K562 (cell line): ENCODE data around the gene PRCC. TPM values are rescaled to one million over a fixed set of nuclear protein-coding genes. Genes with fewer than 3 reads are reported as not detected.
A peak's percentile ranks its signal among the peaks of the same experiment; 100 is the strongest.

ENCODE experiments used
- ATAC-seq: fragments of 200-7000 bp; cut with Tn5 transposase; 3 replicates; pipeline ENCODE4 v1.9.1; 2020; ENCODE audit warnings: moderate library complexity
- BruUV-seq: library from RNA; stranded (reverse); fragments of 400-500 nt; replicated peaks from 2 replicates; lab custom pipeline; 2021; lab: Mats Ljungman, UMichigan
- CTCF ChIA-PET: fragments of 300-600 bp; formaldehyde crosslinking; extraction: SDS; loops from one replicate; lab custom pipeline; 2021; ENCODE audit warnings: low intra/inter-chr PET ratio; lab: Yijun Ruan, JAX
- POLR2A ChIA-PET: fragments of 300-600, 350-650 bp; sonication (Branson Sonifier 250); formaldehyde crosslinking; extraction: SDS; loops from one replicate; lab custom pipeline; 2021; ENCODE audit warnings: antibody characterized with exemption, inconsistent platforms; lab: Yijun Ruan, JAX
- DNase-seq, 4 experiments: peaks; one replicate each; pipeline versions ENCODE4 v3.0.0 to v3.0.0-alpha.2; 2011 to 2018; ENCODE audit warnings: low spot score in 3 of 4, mixed read lengths in 3 of 4; ENCODE audit errors: extremely low read depth in 1 of 4
- FAIRE-seq: peaks from 2 replicates; lab custom pipeline; 2011; peaks lifted over from hg19 to GRCh38; lab: Jason Lieb, UNC
- H2AFZ ChIP-seq: 2 replicates; pipeline ENCODE4 v1.6.0; 2011; ENCODE audit warnings: low read depth, low read length, control low read depth, inconsistent platforms
- H3K27ac ChIP-seq: fragments of 200-600 bp; 3 replicates; pipeline ENCODE4 v1.8.0; 2011; ENCODE audit warnings: low read depth, mild to moderate bottlenecking, control low read depth, inconsistent platforms, low read length, moderate library complexity, mixed read lengths; ENCODE audit errors: extremely low read depth
- H3K27me3 ChIP-seq, 2 experiments: fragments of 300-600 bp in 1 of 2; 2 replicates in 1 of 2; 3 replicates in 1 of 2; pipeline versions ENCODE4 v1.6.0 to v1.8.0; 2011; ENCODE audit warnings: inconsistent platforms in 2 of 2, low read length in 2 of 2, mild to moderate bottlenecking in 1 of 2, mixed read lengths in 1 of 2, moderate library complexity in 1 of 2; ENCODE audit not compliant: control insufficient read depth in 2 of 2, insufficient read depth in 2 of 2
- H3K36me3 ChIP-seq: fragments of 300-600 bp; 3 replicates; pipeline ENCODE4 v1.8.0; 2011; ENCODE audit warnings: mild to moderate bottlenecking, low read length, inconsistent platforms; ENCODE audit not compliant: control insufficient read depth, insufficient read depth
- H3K4me1 ChIP-seq, 2 experiments: fragments of 200-600 bp in 1 of 2; replicated peaks in 1 of 2; 2 replicates in 1 of 2; 3 replicates in 1 of 2; pipeline versions ENCODE4 v1.5.1 to v1.8.0; 2011; ENCODE audit warnings: inconsistent platforms in 2 of 2, low read length in 2 of 2, mild to moderate bottlenecking in 1 of 2, mixed read lengths in 1 of 2, moderate library complexity in 1 of 2; ENCODE audit not compliant: control insufficient read depth in 2 of 2, insufficient read depth in 2 of 2
- H3K4me2 ChIP-seq: 2 replicates; pipeline ENCODE4 v1.6.1; 2011; ENCODE audit warnings: low read length, control low read depth, inconsistent platforms, mixed read lengths; ENCODE audit not compliant: insufficient read depth
- H3K4me3 ChIP-seq: fragments of 200-600 bp; sonication (generic), shearing (Covaris generic); 2 replicates; pipeline ENCODE4 v1.5.1; 2016; ENCODE audit warnings: control low read depth, inconsistent platforms
- H3K79me2 ChIP-seq: fragments of 200-600 bp; 3 replicates; pipeline ENCODE4 v1.8.0; 2011; ENCODE audit warnings: low read length, inconsistent platforms; ENCODE audit not compliant: control insufficient read depth, insufficient read depth
- H3K9ac ChIP-seq, 2 experiments: 2 replicates each; pipeline versions ENCODE4 v1.6.0 to v1.6.1; 2011; ENCODE audit warnings: low read depth in 2 of 2, low read length in 2 of 2, control low read depth in 1 of 2, inconsistent platforms in 1 of 2, mild to moderate bottlenecking in 1 of 2, mixed read lengths in 1 of 2; ENCODE audit not compliant: insufficient read depth in 1 of 2
- H3K9me1 ChIP-seq: one replicate; pipeline ENCODE4 v1.6.0; 2011; ENCODE audit warnings: inconsistent platforms, mild to moderate bottlenecking, low read length, moderate library complexity; ENCODE audit not compliant: control insufficient read depth, insufficient read depth
- H3K9me3 ChIP-seq: replicated peaks from 2 replicates; pipeline ENCODE4 v1.5.1; 2011; ENCODE audit warnings: low read depth, low read length, inconsistent platforms; ENCODE audit not compliant: control insufficient read depth, insufficient read depth
- H4K20me1 ChIP-seq: replicated peaks from 2 replicates; pipeline ENCODE4 v1.6.1; 2011; ENCODE audit warnings: low read length, inconsistent platforms, mixed read lengths; ENCODE audit not compliant: control insufficient read depth, insufficient read depth
- CBFA2T3 ChIP-seq: fragments of 450-650 bp; IDR thresholded peaks from 2 replicates; pipeline ENCODE4 v1.6.1; 2017
- EZH2 ChIP-seq: IDR thresholded peaks from 2 replicates; pipeline ENCODE4 v1.6.1; 2012; ENCODE audit warnings: low read depth, mild to moderate bottlenecking, inconsistent platforms, low read length, borderline replicate concordance
- POLR2A ChIP-seq: fragments of 450-650 bp; conservative IDR thresholded peaks from 2 replicates; pipeline ENCODE4 v1.6.1; 2016
- POLR2AphosphoS5 ChIP-seq: IDR thresholded peaks from 2 replicates; pipeline ENCODE4 v1.6.1; 2011; ENCODE audit warnings: mild to moderate bottlenecking, low read depth, low read length, moderate library complexity; ENCODE audit not compliant: control insufficient read depth, insufficient read depth
- STAT6 ChIP-seq: sonication (generic); formaldehyde crosslinking; IDR thresholded peaks from 2 replicates; pipeline ENCODE4 v1.8.1; 2023; ENCODE audit warnings: mild to moderate bottlenecking, missing genetic modification reagents
- TCF7L2 ChIP-seq: fragments of 150-350 bp; IDR thresholded peaks from 2 replicates; pipeline ENCODE4 v1.6.1; 2016; ENCODE audit warnings: low read depth, mild to moderate bottlenecking, low read length, moderate library complexity
- WGBS: fragments of 100-300 bp; shearing (Covaris generic); methylation state at CpG from one replicate; pipeline ENCODE4 v1.1.6; 2016; ENCODE audit warnings: low coverage, mixed read lengths; ENCODE audit not compliant: insufficient coverage; ENCODE audit errors: missing lambda C conversion rate; 5-methylcytosine and 5-hydroxymethylcytosine counted together
- in situ Hi-C: fragments of 300-500 bp; cut with MboI; formaldehyde crosslinking; loops from 4 replicates; pipeline ENCODE4 v1.15.0; 2018; ENCODE audit warnings: inconsistent platforms, mixed read lengths
- intact Hi-C: fragments of 100-400 bp; cut with micrococcal nuclease; formaldehyde crosslinking; loops from 2 replicates; pipeline ENCODE4 v1.14.2; 2022
- polyA plus RNA-seq, 8 experiments: library from polyadenylated mRNA; depleted of rRNA in 4 of 8; stranded (reverse) in 5 of 8; unstranded in 3 of 8; fragments of >200 nt; fragmentation: Nextera tagmentation in 2 of 8; fragmentation: Illumina TruSeq in 1 of 8; extraction: Ambion mirVana in 2 of 8; extraction: Trizol in 1 of 8; gene quantifications; 2 replicates each; pipeline versions ENCODE4 v1.2.1 to v1.2.3, GENCODE V29; 2011 to 2014; ENCODE audit warnings: inconsistent platforms in 1 of 8, missing spikeins in 1 of 8
- total RNA-seq, 7 experiments: library from RNA; depleted of rRNA in 6 of 7; stranded (reverse); fragments of >200 nt in 6 of 7; fragmentation: Illumina TruSeq in 2 of 7; extraction: Trizol in 2 of 7; gene quantifications; 2 replicates each; pipeline versions ENCODE4 v1.2.1 to v1.2.3, GENCODE V29; 2011 to 2021; ENCODE audit warnings: low replicate concordance in 1 of 7

PRCC gene
- total and polyA plus RNA-seq, 9 of the 15 experiments (the other 6 are each of a cell fraction or from before 2014, with no cell fraction given): 23.9 to 201 (median 41.1) TPM

GRCh38 chr1:156846643-156847042 is 79.3 kb downstream of the PRCC start (continued):
- TF ChIP-seq TCF7L2: no peak

- H3K4me1 ChIP-seq: peaks cover 12 to 32% of the 10 kb centered on the region in 2 experiments; a peak in 4 of 5 replicates
- no TSS peak for BruUV-seq
- 0 out of 5 replicates have a peak, but pooled peaks cover 0 to 13% of the 10 kb centered on the region in 2 experiments for H3K27me3 ChIP-seq
- no peaks in the 10 kb centered on the region for H3K9me1 ChIP-seq
- WGBS: 13% methylated on average over 7 of the region's 7 CpGs
- POLR2A ChIA-PET: interaction anchor here (0.6 to 2.9 kb wide), 2 partner anchors 8 to 11 kb away, joined by 4 to 10 read pairs; partner anchors contain the start of gene INSRR
- H3K27ac ChIP-seq: no peak overlapping the region
- H3K4me2 ChIP-seq: 0 out of 2 replicates have a peak overlapping the region, but pooled peaks have one; percentile 46
- in situ Hi-C loops (no loop called here), intact Hi-C loops (no loop called here)
- no peaks in the 10 kb centered on the region for H4K20me1 ChIP-seq
- no peak for DNase-seq
- no peaks in the 10 kb centered on the region for H3K79me2 ChIP-seq
- TF ChIP-seq CBFA2T3 (peak; percentile 56), POLR2AphosphoS5 (peak; percentile 38; the same call in 1 of the 2 replicates), STAT6 (CRISPR knock-in tag) (no peak), EZH2 (no peak), POLR2A (peak; percentile 51)
- TF ChIP-seq, all 486 proteins: peak for 3
- peak overlapping the region; percentile 77; the same call in 1 of the 2 replicates for H2AFZ ChIP-seq
- H3K36me3 ChIP-seq: no peaks in the 10 kb centered on the region
- no peak for ATAC-seq
- no peaks in the 10 kb centered on the region for H3K9me3 ChIP-seq
- H3K9ac ChIP-seq: no peak overlapping the region
- no peak overlapping the region for H3K4me3 ChIP-seq
- no peak for FAIRE-seq
- CTCF ChIA-PET: no interaction called here
These were observed 80.5 kb downstream of the PRCC start for GRCh38 chr1:156847591-156848460.
